PC-9 (cell line): ENCODE measurements around the gene PSMA6. TPM values are rescaled to one million over a fixed set of nuclear protein-coding genes. Genes with fewer than 3 reads are reported as not detected.

ENCODE experiments used
- BruUV-seq: library from RNA; stranded (reverse); fragments of 400-500 nt; replicated peaks from 2 replicates; lab custom pipeline; 2021; lab: Mats Ljungman, UMichigan
- CTCF ChIA-PET: fragments of 300-600 bp; sonication (Branson Sonifier 250); formaldehyde crosslinking; loops from one replicate; lab custom pipeline; 2022; ENCODE audit warnings: antibody characterized with exemption; lab: Charles Lee
- POLR2A ChIA-PET: fragments of 300-600 bp; sonication (Branson Sonifier 250); formaldehyde crosslinking; loops from one replicate; lab custom pipeline; 2022; ENCODE audit warnings: antibody characterized with exemption; ENCODE audit not compliant: unreplicated experiment; lab: Charles Lee
- DNase-seq, 2 experiments: peaks; one replicate each; pipeline versions ENCODE4 v3.0.0 to v3.0.0-alpha.2; 2015 to 2022; ENCODE audit warnings: mixed read lengths in 1 of 2
- H2AFZ ChIP-seq: fragments of 200-600 bp; sonication (generic); 2 replicates; pipeline ENCODE4 v1.8.1; 2017; ENCODE audit warnings: antibody characterized with exemption
- H3F3A ChIP-seq: fragments of 200-600 bp; sonication (generic); 2 replicates; pipeline ENCODE4 v1.8.1; 2017; ENCODE audit warnings: antibody characterized with exemption, mild to moderate bottlenecking, low read depth; ENCODE audit not compliant: insufficient read depth
- H3K27ac ChIP-seq: fragments of 200-600 bp; sonication (generic); 2 replicates; pipeline ENCODE4 v1.6.1; 2016; ENCODE audit warnings: mixed run types
- H3K27me3 ChIP-seq: fragments of 200-600 bp; sonication (generic); 2 replicates; pipeline ENCODE4 v1.6.1; 2016; ENCODE audit warnings: low read depth, mixed run types; ENCODE audit not compliant: insufficient read depth
- H3K36me3 ChIP-seq: fragments of 200-600 bp; sonication (generic); 2 replicates; pipeline ENCODE4 v1.6.1; 2016; ENCODE audit warnings: low read depth, mixed run types
- H3K4me1 ChIP-seq: fragments of 200-600 bp; sonication (generic); replicated peaks from 2 replicates; pipeline ENCODE4 v1.6.1; 2016; ENCODE audit warnings: mixed run types; ENCODE audit not compliant: insufficient read depth
- H3K4me2 ChIP-seq: fragments of 200-600 bp; sonication (generic); 2 replicates; pipeline ENCODE4 v1.6.1; 2017; ENCODE audit warnings: mixed run types
- H3K4me3 ChIP-seq: fragments of 200-600 bp; sonication (generic); 2 replicates; pipeline ENCODE4 v1.6.1; 2016; ENCODE audit warnings: mixed run types
- H3K79me2 ChIP-seq: fragments of 200-600 bp; sonication (generic); 2 replicates; pipeline ENCODE4 v1.6.1; 2017; ENCODE audit warnings: low read depth, mixed run types
- H3K9me2 ChIP-seq: fragments of 200-600 bp; sonication (generic); 2 replicates; pipeline ENCODE4 v1.8.1; 2017; ENCODE audit warnings: mild to moderate bottlenecking; ENCODE audit not compliant: insufficient read depth
- H3K9me3 ChIP-seq: fragments of 200-600 bp; sonication (generic); 2 replicates; pipeline ENCODE4 v1.8.1; 2016; ENCODE audit warnings: low read depth; ENCODE audit not compliant: insufficient read depth
- H4K20me1 ChIP-seq: fragments of 200-600 bp; sonication (generic); 2 replicates; pipeline ENCODE4 v1.8.1; 2017; ENCODE audit not compliant: insufficient read depth
- CTCF ChIP-seq: fragments of 200-600 bp; sonication (generic); conservative IDR thresholded peaks from 2 replicates; pipeline ENCODE4 v1.6.1; 2017; ENCODE audit warnings: mixed run types, antibody characterized with exemption, mild to moderate bottlenecking, moderate library complexity
- EZH2 ChIP-seq: fragments of 200-600 bp; sonication (generic); IDR thresholded peaks from 2 replicates; pipeline ENCODE4 v1.8.0; 2017; ENCODE audit warnings: antibody characterized with exemption, low read depth
- intact Hi-C: fragments of 100-400 bp; cut with micrococcal nuclease; formaldehyde crosslinking; loops from one replicate; pipeline ENCODE4 v1.10.0; 2022; ENCODE audit not compliant: unreplicated experiment
- total RNA-seq: library from RNA; stranded (reverse); gene quantifications from 2 replicates; pipeline ENCODE4 v1.2.3, GENCODE V29; 2021

PSMA6 gene
- total RNA-seq, 1 experiment from 2014 or later = 188 TPM

DNA sequence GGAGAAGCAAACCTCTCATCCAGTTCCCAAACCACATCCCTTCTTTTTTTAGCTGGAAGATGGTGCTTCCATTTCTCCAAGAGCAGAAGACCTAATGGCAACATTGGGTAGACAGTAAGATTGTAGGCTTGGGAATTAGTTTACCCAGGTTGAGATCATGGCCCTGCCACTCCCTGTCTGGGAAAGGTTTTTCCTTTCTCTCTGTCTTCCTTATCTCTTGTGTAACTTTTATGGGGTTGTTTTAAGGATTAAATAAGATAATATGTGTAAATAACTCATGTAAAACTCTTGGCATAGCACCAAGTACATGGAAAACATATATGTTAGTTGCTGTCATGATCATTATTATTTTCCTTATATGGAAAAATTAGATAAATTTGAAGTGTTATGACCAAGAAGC is 23.2 kb upstream of the PSMA6 start:
- H3K4me3 ChIP-seq = no peak overlapping the region
- POLR2A ChIA-PET = no interaction called here
- H3K27me3 ChIP-seq = no peaks in the 10 kb centered on the region
- H2AFZ ChIP-seq = no peak overlapping the region
- H3K27ac ChIP-seq = no peak overlapping the region
- DNase-seq = no peak
- CTCF ChIA-PET = no interaction called here
- H3K79me2 ChIP-seq = no peaks in the 10 kb centered on the region
- no peaks in the 10 kb centered on the region; the same call in 1 of the 2 replicates for H3K36me3 ChIP-seq
- H3K4me1 ChIP-seq = no peaks in the 10 kb centered on the region
- BruUV-seq = no TSS peak
- intact Hi-C loops = no loop called here
- no peaks in the 10 kb centered on the region for H3K9me2 ChIP-seq
- H3K4me2 ChIP-seq = no peak overlapping the region
- no peaks in the 10 kb centered on the region for H3F3A ChIP-seq
- TF ChIP-seq EZH2 (no peak), CTCF (no peak)
- H4K20me1 ChIP-seq = no peaks in the 10 kb centered on the region
- no peaks in the 10 kb centered on the region for H3K9me3 ChIP-seq

GRCh38 chr14:35274805-35275204 is 17.4 kb upstream of the PSMA6 start:
- Histone ChIP-seq H3K4me1 (no peaks in the 10 kb centered on the region), H3K27ac (no peak overlapping the region), H3K9me3 (no peaks in the 10 kb centered on the region), H3K36me3 (no peaks in the 10 kb centered on the region), H3K4me2 (no peak overlapping the region), H3K27me3 (no peaks in the 10 kb centered on the region), H3K9me2 (no peaks in the 10 kb centered on the region), H3K79me2 (no peaks in the 10 kb centered on the region), H4K20me1 (no peaks in the 10 kb centered on the region), H3F3A (no peaks in the 10 kb centered on the region), H2AFZ (no peak overlapping the region), H3K4me3 (no peak overlapping the region)
- BruUV-seq = no TSS peak
- ChIA-PET CTCF (no interaction called here), POLR2A (no interaction called here)
- intact Hi-C loops = no loop called here
- TF ChIP-seq EZH2 (no peak), CTCF (no peak)
- no peak for DNase-seq

GRCh38 chr14:35277179-35277578 is 15.0 kb upstream of the PSMA6 start:
- no peak overlapping the region for H3K4me2 ChIP-seq
- no peaks in the 10 kb centered on the region for H3K9me2 ChIP-seq
- no peak overlapping the region for H3K4me3 ChIP-seq
- H3K9me3 ChIP-seq = no peaks in the 10 kb centered on the region
- H4K20me1 ChIP-seq = no peaks in the 10 kb centered on the region
- no peaks in the 10 kb centered on the region for H3K27me3 ChIP-seq
- TF ChIP-seq CTCF = no peak
- POLR2A ChIA-PET = no interaction called here
- no peak overlapping the region for H2AFZ ChIP-seq
- H3F3A ChIP-seq = no peaks in the 10 kb centered on the region
- no peaks in the 10 kb centered on the region for H3K4me1 ChIP-seq
- intact Hi-C loops = no loop called here
- H3K27ac ChIP-seq = no peak overlapping the region
- no peaks in the 10 kb centered on the region for H3K36me3 ChIP-seq
- CTCF ChIA-PET = no interaction called here
- H3K79me2 ChIP-seq = no peaks in the 10 kb centered on the region
- no peak for DNase-seq
- no TSS peak for BruUV-seq
